HL-60 (cell line): ENCODE measurements around the gene OTOS.

ENCODE experiments used
- GABPA ChIP-seq: IDR thresholded peaks from 2 replicates; pipeline ENCODE4 v1.6.1; 2012; ENCODE audit warnings: low read depth
- TF ChIP-seq, protein P1 (sequence below): IDR thresholded peaks from one replicate; pipeline ENCODE4 v1.5.1; 2011; ENCODE audit warnings: low read length, control low read depth, inconsistent platforms; ENCODE audit not compliant: insufficient read depth
- TF ChIP-seq, protein P2 (sequence below): IDR thresholded peaks from 2 replicates; pipeline ENCODE4 v1.6.1; 2012; ENCODE audit warnings: low read depth; ENCODE audit not compliant: insufficient replicate concordance

DNA sequence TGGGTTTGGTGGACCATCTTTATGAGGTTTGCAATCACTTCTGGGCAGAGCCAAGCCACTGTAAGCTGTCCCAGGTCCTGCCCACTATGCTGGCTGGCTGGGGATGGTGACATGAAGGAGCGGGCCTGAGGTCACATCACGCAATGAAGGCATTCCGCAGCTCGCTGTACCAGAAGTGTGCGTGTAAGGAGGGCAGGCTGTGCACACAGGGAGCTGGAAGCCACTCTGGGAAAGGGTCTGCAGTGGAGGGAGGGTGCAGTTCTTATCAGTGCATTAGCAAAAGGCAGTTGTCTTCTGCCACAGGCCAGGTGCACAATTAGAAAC is 16.7 kb upstream of the OTOS start:
- TF ChIP-seq, protein P1, sequence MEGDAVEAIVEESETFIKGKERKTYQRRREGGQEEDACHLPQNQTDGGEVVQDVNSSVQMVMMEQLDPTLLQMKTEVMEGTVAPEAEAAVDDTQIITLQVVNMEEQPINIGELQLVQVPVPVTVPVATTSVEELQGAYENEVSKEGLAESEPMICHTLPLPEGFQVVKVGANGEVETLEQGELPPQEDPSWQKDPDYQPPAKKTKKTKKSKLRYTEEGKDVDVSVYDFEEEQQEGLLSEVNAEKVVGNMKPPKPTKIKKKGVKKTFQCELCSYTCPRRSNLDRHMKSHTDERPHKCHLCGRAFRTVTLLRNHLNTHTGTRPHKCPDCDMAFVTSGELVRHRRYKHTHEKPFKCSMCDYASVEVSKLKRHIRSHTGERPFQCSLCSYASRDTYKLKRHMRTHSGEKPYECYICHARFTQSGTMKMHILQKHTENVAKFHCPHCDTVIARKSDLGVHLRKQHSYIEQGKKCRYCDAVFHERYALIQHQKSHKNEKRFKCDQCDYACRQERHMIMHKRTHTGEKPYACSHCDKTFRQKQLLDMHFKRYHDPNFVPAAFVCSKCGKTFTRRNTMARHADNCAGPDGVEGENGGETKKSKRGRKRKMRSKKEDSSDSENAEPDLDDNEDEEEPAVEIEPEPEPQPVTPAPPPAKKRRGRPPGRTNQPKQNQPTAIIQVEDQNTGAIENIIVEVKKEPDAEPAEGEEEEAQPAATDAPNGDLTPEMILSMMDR = no peak
- TF ChIP-seq, protein P2, sequence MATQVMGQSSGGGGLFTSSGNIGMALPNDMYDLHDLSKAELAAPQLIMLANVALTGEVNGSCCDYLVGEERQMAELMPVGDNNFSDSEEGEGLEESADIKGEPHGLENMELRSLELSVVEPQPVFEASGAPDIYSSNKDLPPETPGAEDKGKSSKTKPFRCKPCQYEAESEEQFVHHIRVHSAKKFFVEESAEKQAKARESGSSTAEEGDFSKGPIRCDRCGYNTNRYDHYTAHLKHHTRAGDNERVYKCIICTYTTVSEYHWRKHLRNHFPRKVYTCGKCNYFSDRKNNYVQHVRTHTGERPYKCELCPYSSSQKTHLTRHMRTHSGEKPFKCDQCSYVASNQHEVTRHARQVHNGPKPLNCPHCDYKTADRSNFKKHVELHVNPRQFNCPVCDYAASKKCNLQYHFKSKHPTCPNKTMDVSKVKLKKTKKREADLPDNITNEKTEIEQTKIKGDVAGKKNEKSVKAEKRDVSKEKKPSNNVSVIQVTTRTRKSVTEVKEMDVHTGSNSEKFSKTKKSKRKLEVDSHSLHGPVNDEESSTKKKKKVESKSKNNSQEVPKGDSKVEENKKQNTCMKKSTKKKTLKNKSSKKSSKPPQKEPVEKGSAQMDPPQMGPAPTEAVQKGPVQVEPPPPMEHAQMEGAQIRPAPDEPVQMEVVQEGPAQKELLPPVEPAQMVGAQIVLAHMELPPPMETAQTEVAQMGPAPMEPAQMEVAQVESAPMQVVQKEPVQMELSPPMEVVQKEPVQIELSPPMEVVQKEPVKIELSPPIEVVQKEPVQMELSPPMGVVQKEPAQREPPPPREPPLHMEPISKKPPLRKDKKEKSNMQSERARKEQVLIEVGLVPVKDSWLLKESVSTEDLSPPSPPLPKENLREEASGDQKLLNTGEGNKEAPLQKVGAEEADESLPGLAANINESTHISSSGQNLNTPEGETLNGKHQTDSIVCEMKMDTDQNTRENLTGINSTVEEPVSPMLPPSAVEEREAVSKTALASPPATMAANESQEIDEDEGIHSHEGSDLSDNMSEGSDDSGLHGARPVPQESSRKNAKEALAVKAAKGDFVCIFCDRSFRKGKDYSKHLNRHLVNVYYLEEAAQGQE = no peak
- no peak for TF ChIP-seq GABPA
